DMS53 treated with DMSO at 0.1 percent for 48 hours (cell line): ENCODE measurements around the gene SCN1B.
A peak's percentile ranks its signal among the peaks of the same experiment; 100 is the strongest.

Source experiments
- DNase-seq: peaks from one replicate; lab custom pipeline; 2025; ENCODE audit not compliant: unreplicated experiment; lab: John Stamatoyannopoulos, UW

Gene SCN1B

DNA sequence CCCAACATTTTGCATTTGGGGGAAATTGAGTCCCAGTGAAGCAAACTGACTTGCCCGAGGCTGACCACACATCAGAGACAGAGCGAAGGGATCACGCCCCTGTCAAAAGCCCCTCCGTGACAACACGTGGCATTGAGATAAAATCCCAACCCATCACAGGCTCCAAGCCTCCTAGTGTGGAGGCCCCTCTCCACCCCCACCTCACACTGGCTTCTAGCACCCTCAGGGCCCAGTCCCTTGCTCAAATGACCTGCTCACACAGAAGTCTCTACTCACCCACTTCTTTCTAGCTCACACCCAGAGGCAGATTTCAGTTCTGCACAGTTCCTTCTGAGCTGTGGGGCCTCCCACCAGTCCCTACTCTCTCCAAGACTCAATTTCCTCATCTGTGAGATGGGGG is 21.5 kb downstream of the SCN1B start:
- DNase-seq: no peak

DNA sequence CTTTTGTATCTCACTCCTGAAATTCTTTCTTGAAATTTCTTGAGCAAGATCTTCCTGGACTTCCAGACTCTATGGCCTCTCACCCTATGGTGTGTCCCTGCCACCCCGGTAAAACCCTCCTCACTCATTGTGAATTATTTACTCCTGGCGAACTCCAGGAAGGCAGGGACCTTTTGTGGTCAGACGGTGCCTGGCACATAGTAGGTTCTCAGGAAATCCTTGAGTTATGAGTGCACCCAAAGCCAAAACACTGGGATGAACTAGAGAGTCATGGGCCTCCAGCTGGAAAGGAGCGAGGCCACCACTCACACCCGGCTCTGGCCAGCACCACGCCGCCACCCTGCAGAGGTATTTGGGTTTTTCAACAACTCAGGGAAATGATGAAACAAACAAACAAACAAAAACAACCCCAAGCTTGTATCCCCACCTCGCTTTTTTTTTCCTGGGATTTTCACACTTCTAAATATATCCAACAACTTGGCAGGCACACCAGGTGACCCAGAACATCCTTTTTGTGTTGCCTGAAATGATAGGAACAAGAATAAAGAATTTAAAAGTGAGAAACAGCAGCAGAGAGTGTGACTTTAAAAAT is 22.4 kb downstream of the SCN1B start:
- no peak for DNase-seq

DNA sequence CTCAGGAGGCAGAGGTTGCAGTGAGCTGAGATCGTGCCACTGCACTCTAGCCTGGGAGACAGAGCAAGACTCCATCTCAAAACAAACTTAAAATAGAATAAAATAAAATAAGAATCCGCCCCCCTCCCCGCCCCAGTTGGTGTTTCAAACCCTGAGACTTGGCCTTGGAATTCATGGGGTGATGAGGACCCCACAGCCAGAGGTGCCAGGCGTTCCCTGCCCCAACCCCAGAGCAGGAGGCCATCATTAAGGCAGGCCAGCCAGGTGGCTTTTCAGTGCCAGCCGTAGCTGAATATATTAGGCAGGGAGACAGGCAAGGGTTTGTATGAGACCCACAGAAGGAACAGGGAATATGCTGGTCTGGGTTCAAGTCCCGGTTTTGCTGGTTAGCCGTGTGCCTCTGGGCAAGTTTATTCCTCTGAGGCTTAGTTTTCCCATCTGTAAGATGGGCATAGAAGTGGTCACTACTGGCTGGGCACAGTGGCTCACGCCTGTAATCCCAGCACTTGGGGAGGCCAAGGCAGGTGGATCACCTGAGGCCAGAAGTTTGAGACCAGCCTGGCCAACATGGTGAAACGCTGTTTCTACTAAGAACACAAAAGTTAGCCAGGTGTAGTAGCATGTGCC is 23.5 kb downstream of the SCN1B start:
- no peak for DNase-seq

DNA sequence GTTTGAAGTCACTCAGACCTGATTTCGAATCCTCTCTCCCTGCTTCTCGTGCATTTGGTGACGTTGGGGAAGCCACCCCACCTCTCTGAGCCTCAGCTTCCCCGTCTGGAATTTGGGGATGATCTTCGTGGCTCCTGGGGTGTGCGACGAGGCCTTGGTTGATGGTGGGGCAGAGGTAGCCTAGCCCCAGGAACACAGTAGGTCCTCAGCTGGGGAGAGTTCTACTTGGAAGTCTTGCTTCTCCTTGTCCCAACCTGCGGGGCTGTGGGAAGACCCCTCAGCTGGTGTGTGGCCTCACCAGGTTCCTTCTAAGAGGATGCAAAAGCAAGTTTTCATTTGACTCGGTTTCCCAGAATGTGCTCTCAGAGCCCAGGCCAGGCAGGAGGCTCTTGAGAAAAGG is 24.4 kb downstream of the SCN1B start:
- no peak for DNase-seq

DNA sequence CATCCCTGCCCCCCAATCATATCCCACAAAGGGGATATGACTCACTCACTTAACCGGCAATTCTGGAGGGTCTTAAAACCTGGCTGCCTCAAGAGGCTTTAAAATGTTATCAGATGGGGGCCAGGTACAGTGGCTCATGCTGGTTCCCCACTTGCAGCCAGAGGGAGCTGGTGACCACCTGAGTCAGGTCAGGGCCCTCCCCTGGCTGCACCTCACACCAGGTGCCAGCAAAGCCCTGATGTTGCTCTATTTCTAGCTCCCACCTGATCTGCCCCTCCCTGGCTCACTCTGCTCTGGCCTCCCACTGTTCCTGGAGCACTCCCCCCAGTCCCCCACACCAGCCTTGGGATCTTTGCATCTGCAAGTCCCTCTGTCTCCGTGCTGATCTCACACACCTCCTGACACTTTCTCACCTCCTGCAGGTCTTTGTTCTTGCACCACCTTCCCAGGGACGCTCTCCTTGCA is 25.5 kb downstream of the SCN1B start:
- DNase-seq: no peak

DNA sequence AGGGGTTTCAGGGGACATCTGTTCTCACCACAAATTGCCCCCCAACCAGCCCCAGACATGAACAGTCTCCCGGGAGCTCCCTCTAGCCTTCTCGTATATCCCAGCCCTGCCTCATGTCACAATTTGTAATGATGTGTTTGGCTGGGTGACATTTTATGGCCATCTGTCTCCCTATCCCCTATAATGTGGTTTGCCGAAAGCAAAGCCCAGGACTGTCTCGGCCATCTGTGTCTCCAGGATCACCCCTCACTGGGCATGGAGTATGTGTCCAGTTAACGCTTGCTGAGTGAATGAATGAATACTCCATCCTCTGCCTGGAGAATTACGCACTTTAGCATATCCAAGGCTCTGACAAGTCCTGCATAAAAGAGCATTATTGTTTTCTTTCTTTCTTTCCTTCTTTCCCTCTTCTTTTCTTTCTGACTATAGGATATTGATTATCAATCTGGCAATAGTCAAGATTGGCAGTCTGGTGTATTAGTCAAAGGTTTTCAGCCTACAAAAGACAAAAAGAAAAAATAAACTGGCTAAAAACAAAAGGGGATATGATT is 26.3 kb downstream of the SCN1B start:
- DNase-seq: no peak

GRCh38 chr19:35058370-35058769 is 28.1 kb downstream of the SCN1B start:
- DNase-seq: no peak

DNA sequence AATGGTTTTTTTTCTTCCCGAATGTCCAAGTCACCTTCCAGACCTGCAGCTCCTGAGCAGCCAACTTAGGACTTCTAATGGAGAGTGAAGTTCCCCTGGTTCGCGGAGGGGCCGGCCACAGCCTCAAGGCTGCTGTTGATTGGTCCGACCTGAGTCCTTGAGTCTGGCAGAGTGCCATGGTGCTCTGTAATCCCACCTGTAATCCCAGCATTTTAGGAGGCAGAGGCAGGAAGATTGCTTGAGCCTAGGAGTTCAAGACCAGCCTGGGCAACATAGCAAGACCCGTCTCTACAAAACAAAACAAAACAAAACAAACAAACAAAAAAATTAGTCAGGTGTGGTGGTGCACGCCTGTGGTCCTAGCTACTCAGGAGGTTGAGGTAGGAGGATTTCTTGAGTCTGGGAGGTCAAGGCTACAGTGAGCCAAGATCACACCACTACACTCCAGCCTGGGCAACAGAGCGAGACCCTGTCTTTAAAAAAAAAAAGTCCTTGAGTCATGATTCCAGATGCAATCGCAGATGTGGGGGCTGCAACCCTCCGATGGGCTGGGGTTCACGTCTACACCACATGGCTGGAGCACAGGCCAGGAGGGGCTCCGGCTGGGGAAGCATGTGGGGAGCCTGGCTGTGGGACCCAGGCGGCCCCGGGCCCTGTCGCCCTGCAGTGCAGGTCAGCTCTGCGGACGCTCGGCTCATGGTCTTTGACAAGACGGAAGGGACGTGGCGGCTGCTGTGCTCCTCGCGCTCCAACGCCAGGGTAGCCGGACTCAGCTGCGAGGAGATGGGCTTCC is 28.9 kb downstream of the SCN1B start:
- DNase-seq: no peak

DNA sequence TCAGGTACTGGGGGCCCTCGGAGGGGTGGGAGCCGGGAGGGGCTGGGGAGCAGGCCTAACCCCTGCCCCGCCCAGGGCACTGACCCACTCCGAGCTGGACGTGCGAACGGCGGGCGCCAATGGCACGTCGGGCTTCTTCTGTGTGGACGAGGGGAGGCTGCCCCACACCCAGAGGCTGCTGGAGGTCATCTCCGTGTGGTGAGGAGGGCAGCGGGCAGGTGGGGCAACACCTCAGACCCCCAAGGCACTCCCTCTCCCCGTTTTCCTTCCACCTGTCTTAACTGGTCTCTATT is 29.5 kb downstream of the SCN1B start:
- no peak for DNase-seq

GRCh38 chr19:35060160-35060855 is 30.0 kb downstream of the SCN1B start:
- no peak for DNase-seq

DNA sequence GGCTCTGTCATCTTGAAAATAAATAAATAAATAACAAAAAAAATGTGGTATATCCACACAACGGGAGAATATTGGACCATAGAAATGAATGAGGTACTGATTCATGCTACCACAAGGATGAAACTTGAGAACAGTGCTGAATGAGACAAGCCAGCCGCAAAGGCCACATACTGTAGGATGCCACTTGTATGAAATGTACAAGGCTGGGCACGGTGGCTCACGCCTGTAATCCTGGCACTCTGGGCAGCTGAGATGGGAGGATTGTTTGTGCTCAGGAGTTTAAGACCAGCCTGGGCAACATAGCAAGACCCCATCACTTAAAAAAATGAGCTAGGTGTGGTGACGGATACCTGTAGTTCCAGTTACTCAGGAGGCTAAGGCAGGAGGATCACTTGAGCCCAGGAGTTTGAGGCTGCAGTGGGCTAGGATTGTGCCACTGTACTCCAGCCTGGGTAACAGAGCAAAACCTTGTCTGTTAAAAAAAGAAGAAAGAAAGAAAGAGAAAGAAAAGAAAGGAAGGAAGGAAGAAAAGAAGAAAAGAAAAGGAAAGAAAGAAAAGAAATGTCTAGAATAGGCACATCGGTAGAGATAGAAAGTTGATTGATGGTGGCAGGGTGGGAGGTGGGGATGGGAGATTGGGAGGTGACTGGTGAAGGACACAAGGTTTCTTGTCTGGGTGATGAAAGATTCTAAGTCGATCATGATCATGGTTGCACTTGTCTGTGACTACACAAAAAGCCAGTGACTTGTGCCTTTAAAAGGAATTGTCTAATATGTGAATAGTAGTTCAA is 31.5 kb downstream of the SCN1B start:
- DNase-seq: no peak

GRCh38 chr19:35062942-35063341 is 32.7 kb downstream of the SCN1B start:
- no peak for DNase-seq

DNA sequence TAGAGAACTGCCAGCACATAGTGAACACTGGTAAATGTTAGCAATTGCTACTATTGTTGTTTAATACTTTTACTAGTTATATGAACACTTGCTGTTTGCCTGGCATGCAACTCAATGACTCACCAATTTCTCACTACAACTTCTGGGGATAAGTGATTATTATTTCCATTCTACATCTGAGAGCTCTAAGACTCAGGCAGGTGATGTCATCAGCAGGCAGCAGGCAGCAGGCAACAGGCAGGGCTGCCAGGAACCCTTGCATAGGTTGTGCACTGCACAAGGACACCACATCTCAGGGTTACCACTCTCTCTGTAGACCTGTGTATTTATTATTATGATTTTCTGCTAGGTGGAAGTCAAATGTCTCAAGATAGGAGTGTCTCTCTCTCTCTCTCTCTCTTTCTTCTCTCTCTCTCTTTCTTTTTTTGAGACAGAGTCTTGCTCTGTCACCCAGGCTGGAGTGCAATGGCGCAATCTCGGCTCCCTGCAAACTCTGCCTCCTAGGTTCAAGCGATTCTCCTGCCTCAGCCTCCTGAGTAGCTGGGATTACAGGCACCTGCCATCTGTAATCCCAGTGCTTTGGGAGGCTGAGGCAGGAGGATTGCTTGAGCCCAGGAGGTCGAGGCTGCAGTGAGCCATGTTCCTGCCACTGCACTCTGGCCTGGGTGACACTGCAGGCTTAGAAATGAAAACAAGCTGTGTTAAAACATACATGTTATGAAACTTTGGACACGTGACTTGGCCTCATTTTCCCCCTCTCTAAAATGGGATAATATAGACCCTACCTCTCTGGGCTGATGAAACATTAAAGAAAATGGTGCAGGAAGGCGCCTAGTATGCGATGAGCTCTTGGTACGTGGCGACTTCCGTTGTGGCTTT is 33.9 kb downstream of the SCN1B start:
- peak; percentile 27 for DNase-seq

GRCh38 chr19:35065574-35065973 is 35.3 kb downstream of the SCN1B start:
- DNase-seq: no peak

- no peak for DNase-seq
Measured at GRCh38 chr19:35066121-35066520, 35.9 kb downstream of the SCN1B start.

- DNase-seq: peak; percentile 68
Measured at GRCh38 chr19:35066691-35067563, 36.7 kb downstream of the SCN1B start.

- no peak for DNase-seq
Measured at GRCh38 chr19:35068941-35069634, 38.8 kb downstream of the SCN1B start.

- no peak for DNase-seq
Measured at GRCh38 chr19:35069696-35070095, 39.4 kb downstream of the SCN1B start.
